MCF 10A (cell line): ENCODE results near the gene GPRC5A. TPM values are rescaled to one million over a fixed set of nuclear protein-coding genes. Genes with fewer than 3 reads are reported as not detected.
A peak's percentile ranks its signal among the peaks of the same experiment; 100 is the strongest.

Source experiments
- BruUV-seq: library from RNA; stranded (reverse); fragments of 400-500 nt; replicated peaks from 2 replicates; lab custom pipeline; 2021; lab: Mats Ljungman, UMichigan
- CTCF ChIA-PET: fragments of 300-600 bp; sonication (Branson Sonifier 250); formaldehyde crosslinking; extraction: SDS; loops from one replicate; lab custom pipeline; 2021; ENCODE audit warnings: antibody characterized with exemption, inconsistent platforms; lab: Yijun Ruan, JAX
- POLR2A ChIA-PET: fragments of 300-600, 350-650 bp; sonication (Branson Sonifier 250); formaldehyde crosslinking; extraction: SDS; loops from one replicate; lab custom pipeline; 2020; ENCODE audit warnings: antibody characterized with exemption, inconsistent platforms; lab: Yijun Ruan, JAX
- DNase-seq: peaks from one replicate; pipeline ENCODE4 v3.0.0-alpha.2; 2018; ENCODE audit not compliant: unreplicated experiment
- H3K27ac Mint-ChIP-seq: one replicate; pipeline ENCODE4 v1.8.0; 2022; ENCODE audit warnings: mild to moderate bottlenecking, low read depth, mixed read lengths; ENCODE audit not compliant: unreplicated experiment
- H3K27me3 Mint-ChIP-seq: one replicate; pipeline ENCODE4 v1.8.0; 2022; ENCODE audit warnings: mixed read lengths; ENCODE audit not compliant: insufficient read depth, unreplicated experiment
- H3K36me3 Mint-ChIP-seq: one replicate; pipeline ENCODE4 v1.8.0; 2022; ENCODE audit warnings: mild to moderate bottlenecking, moderate library complexity, mixed read lengths; ENCODE audit not compliant: insufficient read depth, unreplicated experiment
- H3K4me1 Mint-ChIP-seq: one replicate; pipeline ENCODE4 v1.8.0; 2022; ENCODE audit warnings: mixed read lengths; ENCODE audit not compliant: insufficient read depth, unreplicated experiment
- H3K4me3 Mint-ChIP-seq: one replicate; pipeline ENCODE4 v1.8.0; 2022; ENCODE audit warnings: mild to moderate bottlenecking, moderate library complexity, mixed read lengths; ENCODE audit not compliant: unreplicated experiment
- H3K9me3 Mint-ChIP-seq: one replicate; pipeline ENCODE4 v1.8.0; 2022; ENCODE audit warnings: mixed read lengths; ENCODE audit not compliant: unreplicated experiment
- CTCF ChIP-seq: fragments of 200-600 bp; IDR thresholded peaks from one replicate; pipeline ENCODE4 v1.8.0; 2022; ENCODE audit warnings: antibody characterized with exemption, mild to moderate bottlenecking; ENCODE audit not compliant: unreplicated experiment
- intact Hi-C: fragments of 100-400 bp; cut with micrococcal nuclease; formaldehyde crosslinking; loops from 2 replicates; pipeline ENCODE4 v1.14.1; 2022
- total RNA-seq: library from RNA; stranded (reverse); gene quantifications from 2 replicates; pipeline ENCODE4 v1.2.3, GENCODE V29; 2022

The GPRC5A gene
- total RNA-seq, 1 experiment from 2014 or later, result 24.1 TPM

- Mint-ChIP-seq H3K9me3 (no peaks in the 10 kb centered on the region), H3K36me3 (no peaks in the 10 kb centered on the region), H3K27me3 (no peaks in the 10 kb centered on the region), H3K4me3 (no peak overlapping the region), H3K4me1 (no peaks in the 10 kb centered on the region), H3K27ac (no peak overlapping the region)
- POLR2A ChIA-PET, result no interaction called here
- no TSS peak for BruUV-seq
- CTCF ChIA-PET, result no interaction called here
- no peak for DNase-seq
- intact Hi-C loops, result no loop called here
- no peak for TF ChIP-seq CTCF
Observed at GRCh38 chr12:12936983-12937491, 45.7 kb downstream of the GPRC5A start.

- ChIA-PET CTCF (interaction anchor here (0.6 to 1.4 kb wide), 2 partner anchors 8 to 20 kb away, joined by 3 read pairs; no protein-coding TSS in a partner anchor), POLR2A (no interaction called here)
- Mint-ChIP-seq H3K9me3 (no peaks in the 10 kb centered on the region), H3K27ac (no peak overlapping the region), H3K4me1 (no peaks in the 10 kb centered on the region), H3K36me3 (no peaks in the 10 kb centered on the region), H3K27me3 (no peaks in the 10 kb centered on the region), H3K4me3 (no peak overlapping the region)
- intact Hi-C loops, result no loop called here
- TF ChIP-seq CTCF, result no peak
- no TSS peak for BruUV-seq
- no peak for DNase-seq
Observed at GRCh38 chr12:12938541-12938940, 47.2 kb downstream of the GPRC5A start.

- CTCF ChIA-PET, result interaction anchor here (0.6 to 2.2 kb wide), 5 partner anchors 10 to 24 kb away, joined by 3 to 6 read pairs (median 4); no protein-coding TSS in a partner anchor
- intact Hi-C loops, result no loop called here
- Mint-ChIP-seq H3K36me3 (no peaks in the 10 kb centered on the region), H3K4me3 (no peak overlapping the region), H3K27ac (no peak overlapping the region), H3K4me1 (no peaks in the 10 kb centered on the region), H3K27me3 (no peaks in the 10 kb centered on the region), H3K9me3 (no peaks in the 10 kb centered on the region)
- TF ChIP-seq CTCF, result no peak
- POLR2A ChIA-PET, result interaction anchor here (0.7 to 0.9 kb wide), 2 partner anchors 17 to 150 kb away, joined by 4 to 5 read pairs; no protein-coding TSS in a partner anchor
- BruUV-seq, result no TSS peak
- no peak for DNase-seq
Observed at GRCh38 chr12:12939888-12940287, 48.5 kb downstream of the GPRC5A start.

GRCh38 chr12:12941450-12942350 is 50.3 kb downstream of the GPRC5A start:
- no peaks in the 10 kb centered on the region for H3K36me3 Mint-ChIP-seq
- peak; percentile 22 for DNase-seq
- H3K9me3 Mint-ChIP-seq, result no peaks in the 10 kb centered on the region
- intact Hi-C loops, result no loop called here
- H3K27ac Mint-ChIP-seq, result no peak overlapping the region
- TF ChIP-seq CTCF, result no peak
- no TSS peak for BruUV-seq
- CTCF ChIA-PET, result interaction anchor here (0.8 to 2.2 kb wide), 3 partner anchors 25 to 161 kb away, joined by 3 to 6 read pairs (median 3); no protein-coding TSS in a partner anchor
- H3K4me3 Mint-ChIP-seq, result no peak overlapping the region
- H3K27me3 Mint-ChIP-seq, result no peaks in the 10 kb centered on the region
- no peaks in the 10 kb centered on the region for H3K4me1 Mint-ChIP-seq
- POLR2A ChIA-PET, result no interaction called here
